D721Med (cell line): ENCODE data around the gene LDB3.

Source experiments
- DNase-seq: peaks from one replicate; pipeline ENCODE4 v3.0.0; 2011; ENCODE audit warnings: low spot score; ENCODE audit not compliant: insufficient read length
- FAIRE-seq: peaks from 2 replicates; lab custom pipeline; 2011; peaks lifted over from hg19 to GRCh38; lab: Jason Lieb, UNC
- CTCF ChIP-seq: IDR thresholded peaks from 2 replicates; pipeline ENCODE4 v1.5.1; 2012; ENCODE audit warnings: mild to moderate bottlenecking, control low read depth; ENCODE audit not compliant: insufficient read depth; ENCODE audit errors: missing control alignments

LDB3 gene

GRCh38 chr10:86686972-86687371 lies 18.7 kb downstream of the LDB3 start:
- no peak for DNase-seq
- TF ChIP-seq CTCF = no peak
- no peak for FAIRE-seq

- no peak for TF ChIP-seq CTCF
- DNase-seq = no peak
- FAIRE-seq = no peak
Measured at GRCh38 chr10:86687750-86688149, 19.4 kb downstream of the LDB3 start.

GRCh38 chr10:86688398-86688921 lies 20.1 kb downstream of the LDB3 start:
- TF ChIP-seq CTCF = peak; percentile 80
- FAIRE-seq = no peak
- DNase-seq = no peak

- FAIRE-seq (no peak), DNase-seq (no peak)
- TF ChIP-seq CTCF = no peak
Measured at GRCh38 chr10:86689146-86689545, 20.8 kb downstream of the LDB3 start.

- TF ChIP-seq CTCF = no peak
- DNase-seq (no peak), FAIRE-seq (no peak)
Measured at GRCh38 chr10:86690231-86690630, 21.9 kb downstream of the LDB3 start.

- FAIRE-seq = no peak
- no peak for DNase-seq
- no peak for TF ChIP-seq CTCF
Measured at GRCh38 chr10:86690657-86691084, 22.4 kb downstream of the LDB3 start.

- FAIRE-seq = no peak
- no peak for TF ChIP-seq CTCF
- no peak for DNase-seq
Measured at GRCh38 chr10:86691333-86692022, 23.2 kb downstream of the LDB3 start.
